H1 (cell line): ENCODE results near the gene EXOC5. TPM values are rescaled to one million over a fixed set of nuclear protein-coding genes. Genes with fewer than 3 reads are reported as not detected.

ENCODE experiments used
- CTCF ChIA-PET: fragments of 300-600 bp; sonication (Branson Sonifier 250); formaldehyde crosslinking; loops from one replicate; lab custom pipeline; 2021; ENCODE audit not compliant: partially characterized antibody; lab: Charles Lee
- POLR2A ChIA-PET: fragments of 300-600 bp; sonication (Branson Sonifier 250); formaldehyde crosslinking; loops from one replicate; lab custom pipeline; 2021; ENCODE audit warnings: inconsistent platforms; ENCODE audit not compliant: partially characterized antibody; lab: Charles Lee
- DNase-seq, 2 experiments: peaks; one replicate each; pipeline versions ENCODE4 v3.0.0 to v3.0.0-alpha.2; 2010 to 2022; ENCODE audit warnings: low spot score in 2 of 2, low read depth in 1 of 2, mixed read lengths in 1 of 2
- FAIRE-seq: peaks from 2 replicates; lab custom pipeline; 2011; peaks lifted over from hg19 to GRCh38; lab: Jason Lieb, UNC
- H2AFZ ChIP-seq: 2 replicates; pipeline ENCODE4 v1.8.1; 2012; ENCODE audit warnings: low read length, inconsistent platforms
- H2AK5ac ChIP-seq: 2 replicates; pipeline ENCODE4 v1.6.1; 2013; ENCODE audit warnings: low read depth, low read length
- H2BK120ac ChIP-seq: replicated peaks from 2 replicates; pipeline ENCODE3; 2013; ENCODE audit warnings: low read depth, low read length, inconsistent platforms
- H2BK12ac ChIP-seq: 2 replicates; pipeline ENCODE4 v1.6.1; 2013; ENCODE audit warnings: low read depth, low read length
- H2BK15ac ChIP-seq: 2 replicates; pipeline ENCODE4 v1.6.1; 2013; ENCODE audit warnings: low read length
- H2BK20ac ChIP-seq: 2 replicates; pipeline ENCODE4 v1.6.1; 2013; ENCODE audit warnings: low read length
- H2BK5ac ChIP-seq: 2 replicates; pipeline ENCODE4 v1.6.1; 2013; ENCODE audit warnings: low read depth, low read length
- H3K14ac ChIP-seq: 2 replicates; pipeline ENCODE4 v1.6.1; 2013; ENCODE audit warnings: inconsistent platforms; ENCODE audit not compliant: insufficient read length
- H3K18ac ChIP-seq: 2 replicates; pipeline ENCODE4 v1.6.1; 2013; ENCODE audit warnings: low read length; ENCODE audit errors: extremely low read depth
- H3K23ac ChIP-seq: 2 replicates; pipeline ENCODE4 v1.6.1; 2013; ENCODE audit warnings: inconsistent platforms; ENCODE audit not compliant: insufficient read length
- H3K23me2 ChIP-seq: 2 replicates; pipeline ENCODE4 v1.6.1; 2013; ENCODE audit warnings: low read depth, low read length
- H3K27ac ChIP-seq: 2 replicates; pipeline ENCODE4 v1.6.1; 2011; ENCODE audit warnings: low read depth, low read length, inconsistent platforms
- H3K27me3 ChIP-seq, 4 experiments: replicated peaks in 1 of 4; 1 replicate in 1 of 4; 2 replicates in 3 of 4; pipeline versions ENCODE4 v1.6.1 to v1.8.1; 2011 to 2013; ENCODE audit warnings: low read length in 3 of 4, mild to moderate bottlenecking in 3 of 4, inconsistent platforms in 2 of 4, mixed read lengths in 2 of 4, moderate library complexity in 1 of 4; ENCODE audit not compliant: control insufficient read depth in 3 of 4, insufficient read depth in 3 of 4; ENCODE audit errors: extremely low read depth in 1 of 4
- H3K36me3 ChIP-seq, 4 experiments: 2 replicates each; pipeline versions ENCODE4 v1.6.1 to v1.8.1; 2011 to 2013; ENCODE audit warnings: mild to moderate bottlenecking in 4 of 4, low read length in 3 of 4, moderate library complexity in 2 of 4, control low read depth in 1 of 4, inconsistent platforms in 1 of 4; ENCODE audit not compliant: insufficient read depth in 4 of 4, control insufficient read depth in 2 of 4
- H3K4ac ChIP-seq: replicated peaks from 2 replicates; pipeline ENCODE3; 2013; ENCODE audit warnings: low read length, low read depth, mixed read lengths, inconsistent platforms; ENCODE audit not compliant: insufficient read length
- H3K4me1 ChIP-seq, 4 experiments: replicated peaks in 1 of 4; 1 replicate in 1 of 4; 2 replicates in 3 of 4; pipeline versions ENCODE4 v1.6.1 to v1.8.1; 2011 to 2013; ENCODE audit warnings: low read length in 3 of 4, inconsistent platforms in 2 of 4, mixed read lengths in 1 of 4; ENCODE audit not compliant: insufficient read depth in 4 of 4, control insufficient read depth in 3 of 4
- H3K4me2 ChIP-seq, 2 experiments: 2 replicates each; pipeline versions ENCODE4 v1.6.1 to v1.8.1; 2011 to 2013; ENCODE audit warnings: low read depth in 2 of 2, low read length in 2 of 2, control low read depth in 1 of 2, inconsistent platforms in 1 of 2, mild to moderate bottlenecking in 1 of 2; ENCODE audit not compliant: insufficient read depth in 1 of 2
- H3K4me3 ChIP-seq, 4 experiments: fragments of 200-600, 300-600 bp in 1 of 4; sonication (generic), shearing (Covaris generic), sonication (Bioruptor Twin) in 1 of 4; 2 replicates each; pipeline versions ENCODE4 v1.5.1 to v1.8.1; 2011 to 2016; ENCODE audit warnings: low read length in 4 of 4, low read depth in 3 of 4, control low read depth in 2 of 4, inconsistent platforms in 2 of 4, mild to moderate bottlenecking in 2 of 4, mixed read lengths in 1 of 4, moderate library complexity in 1 of 4; ENCODE audit not compliant: insufficient read depth in 2 of 4; ENCODE audit errors: extremely low read depth in 1 of 4
- H3K56ac ChIP-seq: replicated peaks from 2 replicates; pipeline ENCODE3; 2013; ENCODE audit warnings: low read depth, mild to moderate bottlenecking, mixed read lengths, low read length, inconsistent platforms; ENCODE audit not compliant: insufficient read length
- H3K79me1 ChIP-seq: 2 replicates; pipeline ENCODE4 v1.6.1; 2013; ENCODE audit warnings: low read depth, low read length, control low read depth
- H3K79me2 ChIP-seq, 2 experiments: 2 replicates each; pipeline versions ENCODE4 v1.6.1 to v1.8.1; 2012 to 2013; ENCODE audit warnings: low read length in 2 of 2, mild to moderate bottlenecking in 2 of 2, inconsistent platforms in 1 of 2; ENCODE audit not compliant: insufficient read depth in 2 of 2, control insufficient read depth in 1 of 2
- H3K9ac ChIP-seq, 4 experiments: replicated peaks in 1 of 4; 1 replicate in 1 of 4; 2 replicates in 3 of 4; pipeline versions ENCODE4 v1.6.1 to v1.8.1; 2011 to 2013; ENCODE audit warnings: low read depth in 3 of 4, low read length in 3 of 4, control low read depth in 2 of 4, mild to moderate bottlenecking in 2 of 4, moderate library complexity in 2 of 4, inconsistent platforms in 1 of 4; ENCODE audit errors: extremely low read depth in 1 of 4
- H3K9me3 ChIP-seq, 2 experiments: 2 replicates each; pipeline versions ENCODE4 v1.6.1 to v1.8.1; 2012 to 2013; ENCODE audit warnings: mild to moderate bottlenecking in 2 of 2, moderate library complexity in 2 of 2, control low read depth in 1 of 2, inconsistent platforms in 1 of 2, low read depth in 1 of 2, low read length in 1 of 2, mixed read lengths in 1 of 2; ENCODE audit not compliant: insufficient read depth in 2 of 2
- H4K20me1 ChIP-seq, 2 experiments: replicated peaks in 1 of 2; 2 replicates each; pipeline versions ENCODE3 to v1.8.1; 2011 to 2013; ENCODE audit warnings: inconsistent platforms in 2 of 2, low read length in 2 of 2, mild to moderate bottlenecking in 1 of 2; ENCODE audit not compliant: insufficient read depth in 2 of 2, control insufficient read depth in 1 of 2
- H4K5ac ChIP-seq: 2 replicates; pipeline ENCODE4 v1.6.1; 2013; ENCODE audit warnings: low read length, low read depth, mixed read lengths, inconsistent platforms; ENCODE audit not compliant: insufficient read length
- H4K8ac ChIP-seq: 2 replicates; pipeline ENCODE4 v1.8.0; 2013; ENCODE audit warnings: mild to moderate bottlenecking, moderate library complexity, low read length, inconsistent platforms; ENCODE audit not compliant: insufficient read depth; ENCODE audit errors: extremely low read depth
- H4K91ac ChIP-seq: replicated peaks from 2 replicates; pipeline ENCODE3; 2013; ENCODE audit warnings: low read length, mixed read lengths, inconsistent platforms; ENCODE audit not compliant: insufficient read length
- CBX5 ChIP-seq: fragments of 300-800, 300-1000 bp; sonication (generic); IDR thresholded peaks from 2 replicates; pipeline ENCODE4 v1.7.1; 2016; ENCODE audit warnings: antibody characterized with exemption, low read length, low read depth
- CHD1 ChIP-seq: IDR thresholded peaks from 2 replicates; pipeline ENCODE4 v1.6.1; 2012; ENCODE audit warnings: low read depth, low read length, improper control_type of control experiment
- NANOG ChIP-seq: IDR thresholded peaks from 2 replicates; pipeline ENCODE4 v1.6.1; 2011; ENCODE audit warnings: low read length, low read depth, mild to moderate bottlenecking, inconsistent platforms; ENCODE audit not compliant: insufficient read depth, poor library complexity, severe bottlenecking
- RBBP5 ChIP-seq: IDR thresholded peaks from 2 replicates; pipeline ENCODE4 v1.7.1; 2012; ENCODE audit warnings: low read depth, mild to moderate bottlenecking, inconsistent platforms, low read length, moderate library complexity, borderline replicate concordance
- RNF2 ChIP-seq: fragments of 200-900, 300-1000 bp; sonication (generic); IDR thresholded peaks from 2 replicates; pipeline ENCODE4 v1.7.1; 2016; ENCODE audit warnings: borderline replicate concordance, low read depth, mild to moderate bottlenecking, antibody characterized with exemption, low read length; ENCODE audit not compliant: poor library complexity, severe bottlenecking; ENCODE audit errors: missing control alignments
- TBP ChIP-seq: IDR thresholded peaks from 2 replicates; pipeline ENCODE4 v1.6.1; 2011; ENCODE audit warnings: low read depth, low read length, improper control_type of control experiment
- WGBS, 2 experiments: shearing (Covaris generic) in 1 of 2; methylation state at CpG; one replicate each; pipeline versions ENCODE4 v1.1.6 to v1.1.7; 2013 to 2015; ENCODE audit warnings: low lambda C conversion rate in 2 of 2, mixed read lengths in 2 of 2, inconsistent platforms in 1 of 2, low coverage in 1 of 2, missing lambda C conversion rate in 1 of 2; ENCODE audit not compliant: insufficient replicate concordance in 2 of 2, insufficient coverage in 1 of 2, insufficient read length in 1 of 2; ENCODE audit errors: extremely low coverage in 1 of 2, missing lambda C conversion rate in 1 of 2; 5-methylcytosine and 5-hydroxymethylcytosine counted together
- polyA plus RNA-seq, 7 experiments: library from polyadenylated mRNA; depleted of rRNA in 3 of 7; stranded (reverse) in 5 of 7; unstranded in 2 of 7; fragments of >200 nt in 5 of 7; fragments of 200-250 nt in 2 of 7; gene quantifications; 1 replicate in 5 of 7; 2 replicates in 1 of 7; 4 replicates in 1 of 7; pipeline versions ENCODE4 v1.2.1 to v1.2.3, GENCODE V29; 2011 to 2013; ENCODE audit warnings: missing spikeins in 2 of 7, mixed read lengths in 2 of 7
- total RNA-seq: library from RNA; stranded (reverse); fragmentation: NEBNext Ultra II Directional; extraction: Animal tissue kit (Norgen Biotek cat#: 25700); gene quantifications from 2 replicates; pipeline ENCODE4 v1.2.1, GENCODE V29; 2021

Gene EXOC5
- total and polyA plus RNA-seq, 2 of the 8 experiments (the other 6 are each of a cell fraction or from before 2014, with no cell fraction given), result 23.0 to 86.7 TPM

- Histone ChIP-seq H3K9ac (no peak overlapping the region), H2BK12ac (no peak overlapping the region; the same call in 1 of the 2 replicates), H3K36me3 (no peaks in the 10 kb centered on the region), H3K27ac (no peak overlapping the region), H4K5ac (no peak overlapping the region), H2AFZ (no peak overlapping the region), H3K23me2 (no peaks in the 10 kb centered on the region), H3K79me2 (no peaks in the 10 kb centered on the region), H2BK20ac (no peak overlapping the region), H3K4me3 (no peak overlapping the region), H3K9me3 (no peaks in the 10 kb centered on the region), H4K20me1 (no peaks in the 10 kb centered on the region), H3K4ac (no peak overlapping the region), H3K14ac (no peak overlapping the region), H2BK5ac (no peak overlapping the region), H3K79me1 (no peaks in the 10 kb centered on the region), H3K4me2 (no peak overlapping the region), H2BK120ac (no peak overlapping the region), H3K4me1 (peaks cover 0 to 2% (median 0%) of the 10 kb centered on the region in 4 experiments; a peak in 1 of 7 replicates), H3K18ac (no peak overlapping the region), H2BK15ac (no peak overlapping the region), H2AK5ac (no peak overlapping the region), H3K27me3 (no peaks in the 10 kb centered on the region), H3K56ac (no peak overlapping the region), H4K8ac (no peak overlapping the region), H3K23ac (no peak overlapping the region), H4K91ac (no peak overlapping the region)
- TF ChIP-seq CHD1 (no peak), TBP (no peak), RNF2 (no peak), RBBP5 (no peak), NANOG (no peak), CBX5 (no peak)
- DNase-seq, result no peak
- WGBS, 2 experiments, result 93% methylated on average over 4 of the region's 4 CpGs; no CpG with 5 or more reads in 1 of the 2 experiments
- ChIA-PET CTCF (interaction anchor here (0.8 to 1.8 kb wide), 3 partner anchors 8 to 689 kb away, joined by 3 to 6 read pairs (median 4); no protein-coding TSS in a partner anchor), POLR2A (no interaction called here)
- no peak for FAIRE-seq
Measured at GRCh38 chr14:57179273-57179672, 89.4 kb downstream of the EXOC5 start.
